SKM-1 (cell line): Measurements from ENCODE around the gene IHH.
A peak's percentile ranks its signal among the peaks of the same experiment; 100 is the strongest.

ENCODE experiments used
- DNase-seq: peaks from one replicate; lab custom pipeline; 2025; ENCODE audit not compliant: unreplicated experiment; lab: John Stamatoyannopoulos, UW

Gene IHH

DNA sequence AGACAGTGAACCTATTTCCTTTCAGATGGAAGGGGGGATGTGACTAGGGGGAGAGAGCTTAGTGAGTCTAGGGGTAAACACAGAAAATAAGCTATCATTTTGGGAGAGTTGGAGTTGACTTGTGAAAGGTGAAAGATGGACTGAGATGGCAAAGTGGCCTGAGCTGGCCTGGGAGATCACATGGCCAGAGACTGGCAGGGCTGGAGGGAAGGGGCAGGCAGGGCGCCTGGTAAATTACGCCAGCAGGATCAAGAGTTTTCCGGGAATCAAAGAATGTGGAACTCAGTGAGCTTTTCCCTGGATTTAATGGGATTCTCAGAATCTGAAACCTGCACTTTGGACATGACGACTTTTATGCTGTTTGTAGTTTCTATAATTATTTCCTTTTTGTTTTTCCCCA lies 18.6 kb downstream of the IHH start:
- DNase-seq: no peak

GRCh38 chr2:219041252-219041651 lies 19.5 kb downstream of the IHH start, which contains the start of gene CFAP65:
Gene CFAP65, minus strand, starts transcription at chr2:219041516. Its CDS starts 2,468 bp downstream, at chr2:219039048.
- no peak for DNase-seq

- DNase-seq: no peak
Observed at GRCh38 chr2:219038600-219038999, 22.1 kb downstream of the IHH start.

GRCh38 chr2:219037783-219038499 lies 22.8 kb downstream of the IHH start:
- DNase-seq: no peak

GRCh38 chr2:219035942-219036341 lies 24.8 kb downstream of the IHH start:
- no peak for DNase-seq

GRCh38 chr2:219034823-219035222 lies 25.9 kb downstream of the IHH start:
- no peak for DNase-seq

GRCh38 chr2:219032051-219032745 lies 28.5 kb downstream of the IHH start:
- no peak for DNase-seq

DNA sequence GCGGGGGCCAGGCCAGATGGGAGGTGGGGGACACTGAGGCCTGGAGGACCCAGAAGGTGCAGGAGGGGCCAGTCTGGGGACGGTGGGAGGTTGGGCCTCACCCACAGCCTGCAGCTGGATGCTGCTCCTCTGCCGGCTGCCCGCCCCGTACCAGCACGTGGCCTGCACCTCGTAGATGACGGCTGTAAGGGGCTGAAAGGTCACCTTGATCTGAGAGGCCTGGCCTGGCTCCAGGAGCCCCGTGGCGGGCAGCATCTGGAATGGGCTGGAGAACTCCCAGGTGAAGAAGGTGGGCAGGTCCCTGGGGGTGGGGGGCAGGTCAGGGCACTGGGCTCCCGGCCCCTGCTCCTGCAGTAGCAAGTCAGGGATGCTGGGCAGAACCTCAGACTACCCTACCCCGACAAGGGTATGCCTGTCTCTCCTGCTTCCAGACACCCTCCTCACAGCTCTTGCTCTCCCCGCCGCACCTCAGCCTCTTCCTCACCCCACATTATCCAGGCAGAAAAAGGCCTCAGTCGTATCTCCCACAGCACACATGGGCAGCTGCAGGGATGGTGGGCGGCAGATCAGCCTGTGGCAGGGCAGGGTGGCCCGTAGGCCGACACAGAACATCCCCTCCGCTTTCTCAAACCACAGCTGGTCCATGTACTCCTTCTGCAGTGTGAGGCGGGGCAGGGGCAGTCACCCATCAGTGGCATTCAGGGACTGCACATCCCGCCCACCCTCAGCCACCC lies 29.5 kb downstream of the IHH start:
- DNase-seq: no peak

DNA sequence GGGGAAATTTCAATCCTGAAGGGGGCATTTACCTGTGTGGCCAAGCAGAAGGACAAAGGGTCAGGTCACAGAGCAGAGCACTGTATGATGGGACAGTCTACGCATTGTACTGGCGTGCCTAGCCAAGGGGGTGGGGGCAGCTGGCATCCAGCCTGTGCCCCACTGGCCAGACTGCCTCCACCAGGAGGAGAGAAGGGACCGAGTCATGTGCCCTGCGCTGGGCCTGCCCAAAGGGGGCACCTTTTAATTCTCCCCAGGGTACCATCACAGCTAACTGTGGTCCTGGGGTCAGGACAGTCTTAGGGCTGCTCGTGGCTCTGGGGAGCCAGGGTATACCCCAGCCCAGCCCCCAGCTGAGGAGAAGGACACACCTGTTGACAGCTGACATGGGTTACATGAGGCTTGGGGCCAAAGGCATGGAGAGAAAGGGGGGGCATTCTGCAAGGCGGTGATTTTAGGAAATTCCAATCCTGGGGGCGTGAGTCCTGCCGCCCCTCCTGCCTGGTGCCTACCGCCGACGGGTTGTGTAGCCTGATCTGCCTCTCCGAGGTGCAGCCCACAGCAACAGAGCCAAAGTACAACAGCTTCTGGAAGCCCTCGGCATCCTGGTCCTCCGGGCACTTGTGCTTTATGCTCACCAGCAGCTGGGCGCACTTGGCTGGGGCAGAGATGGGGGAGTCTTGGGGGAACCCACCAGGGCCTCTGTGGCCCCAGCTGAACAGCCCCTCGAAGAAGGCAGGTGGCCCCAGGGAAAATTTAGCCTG lies 30.4 kb downstream of the IHH start:
- DNase-seq: no peak

DNA sequence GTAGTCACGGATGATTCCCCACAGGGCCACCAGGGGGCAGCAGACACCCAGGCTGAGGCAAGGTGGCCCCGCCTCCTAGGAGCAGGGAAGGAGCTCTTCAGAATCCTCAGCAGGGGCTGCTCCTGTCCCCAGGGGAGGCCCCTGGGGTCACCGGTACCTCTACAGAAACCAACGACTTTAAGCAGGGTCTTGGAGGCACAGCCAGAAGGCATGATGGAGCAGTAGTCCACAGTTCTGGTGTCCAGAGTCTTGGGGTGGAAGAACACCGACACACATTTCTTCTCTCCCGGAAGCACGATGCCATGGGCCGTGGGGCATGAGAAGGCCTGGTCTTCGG lies 30.9 kb downstream of the IHH start:
- peak; percentile 25 for DNase-seq

DNA sequence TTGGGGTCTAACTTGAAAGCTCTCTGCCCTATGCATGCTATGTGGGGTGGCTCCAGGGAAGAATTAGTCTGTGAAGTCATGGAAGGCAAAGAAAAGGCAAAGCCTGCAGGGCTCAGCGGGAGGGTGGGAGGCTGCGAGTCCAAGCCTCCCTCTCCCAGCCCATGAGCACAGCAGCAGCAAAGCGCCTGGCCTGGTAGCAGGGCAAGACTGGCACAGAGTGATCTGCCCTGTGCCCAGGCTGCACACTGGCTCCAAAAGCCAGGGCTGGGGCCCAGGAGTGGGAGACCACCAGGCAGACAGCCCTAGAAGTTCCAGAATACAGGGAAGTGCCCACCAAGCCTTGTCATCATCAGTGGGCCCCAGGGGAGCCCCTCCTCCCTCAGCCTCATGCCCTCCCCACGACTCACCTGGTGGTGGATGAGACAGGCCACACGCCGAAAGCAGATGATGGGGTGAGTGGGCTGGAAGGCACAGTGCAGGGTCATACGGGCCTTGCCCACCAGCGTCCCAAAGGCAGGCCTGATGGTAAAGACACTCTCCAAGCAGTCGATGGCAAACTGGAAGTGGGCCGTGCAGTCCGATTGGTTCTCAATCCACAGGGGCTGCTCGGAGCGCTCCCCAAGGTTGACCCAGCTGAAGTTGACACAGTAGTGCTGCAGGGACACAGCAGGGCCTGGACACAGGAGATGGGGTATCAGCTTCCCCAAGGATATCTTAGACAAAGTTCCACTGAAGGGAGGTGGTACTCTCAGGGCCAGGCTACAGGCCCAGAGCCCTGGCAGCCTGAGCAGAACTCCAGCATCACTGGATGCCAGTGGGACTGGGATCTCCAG lies 31.5 kb downstream of the IHH start:
- DNase-seq: no peak

GRCh38 chr2:219028141-219028540 lies 32.6 kb downstream of the IHH start:
- DNase-seq: no peak

DNA sequence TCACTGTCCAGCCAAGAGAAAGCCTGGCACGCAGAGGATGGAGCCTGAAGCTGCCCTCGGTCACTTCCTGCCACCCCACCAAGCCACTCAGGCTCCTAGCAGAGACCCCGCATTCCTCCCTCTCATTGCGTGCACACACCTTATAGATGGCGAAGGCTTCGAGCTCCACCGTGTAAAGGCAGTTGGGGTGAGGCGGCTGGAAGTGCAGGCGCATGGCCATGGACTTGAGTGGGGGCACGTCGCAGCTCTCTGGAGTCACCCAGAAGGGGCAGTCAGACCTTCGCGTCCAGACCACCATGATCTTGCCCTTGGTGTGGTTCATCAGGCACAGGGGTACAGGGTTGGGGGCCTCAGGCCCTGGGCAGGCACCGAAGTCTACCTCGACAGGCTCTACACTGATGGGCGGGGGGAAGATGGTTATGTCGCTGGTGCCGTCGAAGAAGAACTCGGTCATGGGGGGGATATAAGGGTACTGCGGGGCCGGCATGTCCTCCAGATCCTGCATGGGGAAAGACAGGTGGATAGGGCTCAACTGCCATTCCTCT lies 33.1 kb downstream of the IHH start:
- DNase-seq: no peak

- DNase-seq: no peak
Observed at GRCh38 chr2:219026946-219027345, 33.8 kb downstream of the IHH start.

DNA sequence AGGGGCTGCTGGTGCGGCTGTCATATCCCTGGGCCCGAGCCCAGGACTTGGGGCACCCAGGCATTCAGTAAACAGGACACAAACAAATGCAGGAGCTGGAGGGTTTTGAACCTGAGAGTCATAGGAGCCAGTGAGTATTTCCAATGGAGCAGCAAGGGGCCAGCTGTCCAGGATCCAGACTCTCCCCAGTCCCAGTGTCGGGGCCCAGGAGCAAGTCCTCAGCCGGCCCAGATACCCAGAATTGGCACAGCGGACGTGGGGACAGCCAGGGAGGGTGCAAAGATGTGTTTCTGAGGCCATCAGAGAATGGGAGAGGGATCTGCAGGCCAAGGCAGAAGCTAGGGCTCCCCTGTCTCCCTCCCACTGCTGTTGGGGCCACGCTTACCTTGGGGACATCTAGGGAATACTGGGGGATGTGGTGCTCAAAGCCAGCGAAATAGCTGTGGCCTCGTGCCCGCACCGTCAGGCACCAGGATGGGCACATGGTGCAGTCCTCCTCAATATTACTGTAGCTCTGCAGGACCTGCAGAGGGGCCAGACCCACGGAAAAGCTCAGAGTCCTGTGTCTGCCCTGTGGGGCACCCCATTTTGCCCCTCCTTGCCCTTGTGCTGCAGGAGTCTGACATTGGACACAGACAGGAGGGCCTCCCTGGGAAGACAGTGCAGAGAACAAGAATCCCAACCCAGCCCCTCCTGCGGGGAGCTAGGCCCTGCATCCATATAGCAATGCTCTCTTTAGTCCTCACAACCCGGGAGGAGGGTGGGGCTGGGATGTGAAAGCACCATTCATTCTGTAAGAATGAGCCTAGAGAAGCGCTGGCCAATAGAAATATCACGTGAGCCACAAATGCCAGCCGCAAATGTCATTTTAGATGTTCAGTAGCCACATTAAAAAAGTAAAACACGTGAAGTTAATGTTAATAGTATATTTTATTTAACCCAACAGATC lies 34.8 kb downstream of the IHH start:
- DNase-seq: no peak

DNA sequence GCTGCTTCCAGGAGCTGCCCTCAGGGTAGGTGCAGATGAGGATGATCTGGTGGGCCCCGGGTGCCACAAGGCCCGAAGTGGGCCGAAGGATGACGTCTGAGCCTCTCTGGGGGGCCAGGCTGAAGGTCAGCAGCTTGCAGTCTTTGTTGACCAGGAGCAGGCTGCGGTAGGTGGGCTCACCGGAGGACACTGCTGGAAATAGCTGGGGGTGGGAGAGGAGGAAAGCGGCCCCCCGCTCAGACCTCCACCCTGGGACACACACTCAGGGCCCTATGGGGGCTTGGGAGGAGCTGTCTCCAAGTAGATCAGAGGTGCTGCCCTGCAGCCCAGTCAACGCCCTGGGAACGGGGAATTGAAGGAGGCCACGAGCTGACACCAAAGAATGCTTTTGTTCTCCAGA lies 36.7 kb downstream of the IHH start:
- no peak for DNase-seq

GRCh38 chr2:219023045-219023605 lies 37.6 kb downstream of the IHH start:
- DNase-seq: no peak

GRCh38 chr2:219022616-219023015 lies 38.1 kb downstream of the IHH start:
- no peak for DNase-seq

- no peak for DNase-seq
Observed at GRCh38 chr2:219022041-219022440, 38.7 kb downstream of the IHH start.
